Liver (tissue), 9 donors: ENCODE data around the gene PCP4L1. TPM values are rescaled to one million over a fixed set of nuclear protein-coding genes. Genes with fewer than 3 reads are reported as not detected.

Experiments used
- DNase-seq: peaks from one replicate; pipeline ENCODE4 v3.0.0-alpha.2; 2017; ENCODE audit warnings: low spot score
- H3K27ac ChIP-seq, 2 donors: one replicate each; pipeline ENCODE4 v1.7.0; 2013; ENCODE audit warnings: inconsistent platforms in 2 of 2, low read length in 2 of 2, control low read depth in 1 of 2, low read depth in 1 of 2, mild to moderate bottlenecking in 1 of 2
- H3K27me3 ChIP-seq, 4 donors: one replicate each; pipeline versions ENCODE4 v1.6.1 to v1.7.0; 2013; ENCODE audit warnings: low read length in 3 of 4, inconsistent platforms in 1 of 4, mild to moderate bottlenecking in 1 of 4, moderate library complexity in 1 of 4; ENCODE audit not compliant: control insufficient read depth in 4 of 4, insufficient read depth in 4 of 4
- H3K36me3 ChIP-seq, 4 donors: one replicate each; pipeline versions ENCODE4 v1.6.1 to v1.7.0; 2013; ENCODE audit warnings: low read length in 3 of 4, mild to moderate bottlenecking in 3 of 4, low read depth in 1 of 4, moderate library complexity in 1 of 4; ENCODE audit not compliant: control insufficient read depth in 4 of 4, insufficient read depth in 3 of 4
- H3K4me1 ChIP-seq, 4 donors: one replicate each; pipeline versions ENCODE4 v1.6.1 to v1.7.0; 2013; ENCODE audit warnings: low read length in 3 of 4, mild to moderate bottlenecking in 3 of 4, moderate library complexity in 1 of 4; ENCODE audit not compliant: control insufficient read depth in 4 of 4, insufficient read depth in 4 of 4
- H3K4me3 ChIP-seq, 3 donors: one replicate each; pipeline versions ENCODE4 v1.6.1 to v1.7.0; 2013; ENCODE audit warnings: low read length in 3 of 3, control low read depth in 1 of 3, low read depth in 1 of 3, mild to moderate bottlenecking in 1 of 3
- H3K9ac ChIP-seq, 2 donors: one replicate each; pipeline ENCODE4 v1.7.0; 2013; ENCODE audit warnings: low read length in 2 of 2, mild to moderate bottlenecking in 2 of 2, moderate library complexity in 2 of 2, control low read depth in 1 of 2, low read depth in 1 of 2
- H3K9me3 ChIP-seq, 4 donors: one replicate each; pipeline versions ENCODE4 v1.6.1 to v1.7.0; 2013; ENCODE audit warnings: low read length in 3 of 4; ENCODE audit not compliant: control insufficient read depth in 4 of 4
- ATF3 ChIP-seq: IDR thresholded peaks from 2 replicates; pipeline ENCODE4 v1.6.1; 2016; ENCODE audit warnings: antibody characterized with exemption
- CTCF ChIP-seq: fragments of 150-350 bp; IDR thresholded peaks from 2 replicates; pipeline ENCODE4 v1.5.1; 2017; ENCODE audit warnings: improper control_type of control experiment, low read depth, low read length; ENCODE audit not compliant: missing input control
- EGR1 ChIP-seq, 2 donors: IDR thresholded peaks; 2 replicates each; pipeline ENCODE4 v1.6.1; 2016 to 2018; ENCODE audit warnings: antibody characterized with exemption in 2 of 2, low read depth in 2 of 2
- FOXA1 ChIP-seq: IDR thresholded peaks from 2 replicates; pipeline ENCODE4 v1.6.1; 2016; ENCODE audit warnings: antibody characterized with exemption
- GABPA ChIP-seq, 2 donors: IDR thresholded peaks in 1 of 2; conservative IDR thresholded peaks in 1 of 2; 2 replicates each; pipeline ENCODE4 v1.6.1; 2016; ENCODE audit warnings: antibody characterized with exemption in 2 of 2, mild to moderate bottlenecking in 1 of 2, moderate library complexity in 1 of 2
- HNF4A ChIP-seq, 2 donors: conservative IDR thresholded peaks; 2 replicates each; pipeline ENCODE4 v1.6.1; 2016; ENCODE audit warnings: antibody characterized with exemption in 2 of 2, mild to moderate bottlenecking in 2 of 2
- HNF4G ChIP-seq: IDR thresholded peaks from 2 replicates; pipeline ENCODE4 v1.6.1; 2016; ENCODE audit warnings: antibody characterized with exemption
- JUND ChIP-seq, 2 donors: IDR thresholded peaks; 2 replicates each; pipeline ENCODE4 v1.6.1; 2016; ENCODE audit warnings: antibody characterized with exemption in 2 of 2
- MAX ChIP-seq: IDR thresholded peaks from 2 replicates; pipeline ENCODE4 v1.6.1; 2016; ENCODE audit warnings: antibody characterized with exemption
- NR2F2 ChIP-seq: IDR thresholded peaks from 2 replicates; pipeline ENCODE4 v1.6.1; 2016; ENCODE audit warnings: antibody characterized with exemption
- RAD21 ChIP-seq, 2 donors: IDR thresholded peaks; 2 replicates each; pipeline ENCODE4 v1.6.1; 2016; ENCODE audit warnings: antibody characterized with exemption in 2 of 2, mild to moderate bottlenecking in 2 of 2
- REST ChIP-seq: IDR thresholded peaks from 2 replicates; pipeline ENCODE4 v1.6.1; 2016; ENCODE audit warnings: antibody characterized with exemption, mild to moderate bottlenecking
- RXRA ChIP-seq, 2 donors: IDR thresholded peaks; 2 replicates each; pipeline ENCODE4 v1.6.1; 2017 to 2018; ENCODE audit warnings: antibody characterized with exemption in 2 of 2, mild to moderate bottlenecking in 1 of 2
- SP1 ChIP-seq: IDR thresholded peaks from 2 replicates; pipeline ENCODE4 v1.6.1; 2018; ENCODE audit warnings: antibody characterized with exemption, mild to moderate bottlenecking
- TAF1 ChIP-seq: conservative IDR thresholded peaks from 2 replicates; pipeline ENCODE4 v1.6.1; 2016; ENCODE audit warnings: antibody characterized with exemption, mild to moderate bottlenecking
- YY1 ChIP-seq: IDR thresholded peaks from 2 replicates; pipeline ENCODE4 v1.6.1; 2016; ENCODE audit warnings: antibody characterized with exemption, mild to moderate bottlenecking
- ZBTB33 ChIP-seq: IDR thresholded peaks from 2 replicates; pipeline ENCODE4 v1.6.1; 2016; ENCODE audit warnings: antibody characterized with exemption
- WGBS: extraction: QIAGEN DNeasy Blood & Tissue Kit; methylation state at CpG from one replicate; pipeline ENCODE4 v1.1.7; 2013; 5-methylcytosine and 5-hydroxymethylcytosine counted together
- polyA plus RNA-seq, 2 donors: library from polyadenylated mRNA; stranded (reverse) in 1 of 2; unstranded in 1 of 2; fragments of 200-250 nt in 1 of 2; fragments of >200 nt in 1 of 2; fragmentation: Nextera tagmentation in 1 of 2; extraction: Ambion mirVana in 1 of 2; gene quantifications; one replicate each; pipeline versions ENCODE4 v1.2.1 to v1.2.3, GENCODE V29; 2013 to 2015
- total RNA-seq, 2 donors: library from RNA; depleted of rRNA; stranded (reverse); fragments of >200 nt; gene quantifications; one replicate each; pipeline ENCODE4 v1.2.3, GENCODE V29; 2014
- donor health status: healthy.
- donor health status: healthy.
- donor health status: healthy.
- donor health status: healthy.
- donor health status: healthy.

Gene PCP4L1
- total and polyA plus RNA-seq, 4 donors = 1.1 to 8.7 (median 5.0) TPM

- TF ChIP-seq REST (peak; percentile 89), NR2F2 (peak; percentile 30), HNF4G (peak; percentile 21)
These were observed 32.8 kb upstream of the PCP4L1 start, which contains the start of gene TOMM40L (continued) for GRCh38 chr1:161225534-161226319.

GRCh38 chr1:161226320-161226711 is 32.2 kb upstream of the PCP4L1 start:
- DNase-seq = no peak
- Histone ChIP-seq H3K36me3 (peaks cover 4 to 23% (median 18%) of the 10 kb centered on the region in 4 donors), H3K4me3 (peak overlapping the region; percentile 59 to 72 (median 64)), H3K27ac (peak overlapping the region; percentile 86 to 87), H3K4me1 (peaks cover 0 to 51% (median 25%) of the 10 kb centered on the region in 4 donors), H3K27me3 (no peaks in the 10 kb centered on the region), H3K9me3 (no peaks in the 10 kb centered on the region), H3K9ac (peak overlapping the region; percentile 24 to 26)
- 3% methylated on average over 15 of the region's 15 CpGs for WGBS
- TF ChIP-seq MAX = no peak
- TF ChIP-seq ZBTB33 = no peak
- TF ChIP-seq JUND (IDR thresholded peaks at IDR 0.05) = no peak
- no peak for TF ChIP-seq HNF4A (conservative IDR thresholded peaks at IDR 0.05)
- no peak for TF ChIP-seq GABPA (IDR thresholded peaks at IDR 0.05 in 1 of 2, conservative IDR thresholded peaks at IDR 0.05 in 1 of 2)
- no peak for TF ChIP-seq TAF1
- TF ChIP-seq FOXA1 = no peak
- TF ChIP-seq CTCF = no peak
- no peak for TF ChIP-seq EGR1 (IDR thresholded peaks at IDR 0.05; ENCODE audit: low read depth in 2 of 2)
- no peak for TF ChIP-seq SP1
- no peak for TF ChIP-seq RAD21 (IDR thresholded peaks at IDR 0.05)
- no peak for TF ChIP-seq NR2F2
- TF ChIP-seq YY1 = no peak
- no peak for TF ChIP-seq HNF4G
- TF ChIP-seq ATF3 = no peak
- TF ChIP-seq RXRA (IDR thresholded peaks at IDR 0.05) = no peak
- no peak for TF ChIP-seq REST
